HCT116 (cell line): Measurements from ENCODE around the gene LY86. TPM values are rescaled to one million over a fixed set of nuclear protein-coding genes. Genes with fewer than 3 reads are reported as not detected.

Experiments used
- ATAC-seq: fragments of 200-7000 bp; cut with Tn5 transposase; 2 replicates; pipeline ENCODE4 v1.9.1; 2020; ENCODE audit warnings: mild to moderate bottlenecking, moderate library complexity
- BruUV-seq: library from RNA; stranded (reverse); fragments of 400-500 nt; replicated peaks from 2 replicates; lab custom pipeline; 2021; lab: Mats Ljungman, UMichigan
- CTCF ChIA-PET: fragments of 300-600 bp; sonication (Branson Sonifier 250); formaldehyde crosslinking; loops from one replicate; lab custom pipeline; 2021; ENCODE audit warnings: antibody characterized with exemption; lab: Charles Lee
- POLR2A ChIA-PET: fragments of 300-600, 350-600 bp; sonication (Branson Sonifier 250); formaldehyde crosslinking; loops from one replicate; lab custom pipeline; 2021; ENCODE audit warnings: antibody characterized with exemption; lab: Charles Lee
- RAD21 ChIA-PET, 2 experiments: fragments of 300-600 bp; sonication (Branson Sonifier 250); formaldehyde crosslinking; loops; one replicate each; lab custom pipeline; 2023; ENCODE audit warnings: low total read pairs in 2 of 2; ENCODE audit not compliant: uncharacterized antibody in 2 of 2, unreplicated experiment in 2 of 2, low non-redundant PET in 1 of 2; lab: Charles Lee
- DNase-seq: peaks from one replicate; pipeline ENCODE4 v3.0.0-alpha.2; 2010; ENCODE audit warnings: low read depth, low spot score
- H2AFZ ChIP-seq: fragments of 200-600 bp; shearing (Covaris generic), sonication (generic); 2 replicates; pipeline ENCODE4 v1.6.1; 2017; ENCODE audit warnings: low read depth, mixed run types, mixed read lengths, antibody characterized with exemption, low read length; ENCODE audit not compliant: poor library complexity, severe bottlenecking
- H3K27ac ChIP-seq: 2 replicates; pipeline ENCODE4 v1.5.1; 2012; ENCODE audit warnings: low read depth, low read length
- H3K27me3 ChIP-seq: fragments of 200-600 bp; sonication (generic); 2 replicates; pipeline ENCODE4 v1.6.1; 2016; ENCODE audit warnings: mixed run types, low read length, mixed read lengths; ENCODE audit not compliant: insufficient read depth
- H3K36me3 ChIP-seq, 2 experiments: fragments of 200-500 bp in 1 of 2; fragments of 200-600 bp in 1 of 2; sonication (Bioruptor generic) in 1 of 2; sonication (generic) in 1 of 2; 2 replicates each; pipeline versions ENCODE4 v1.5.1 to v1.6.1; 2014 to 2016; ENCODE audit warnings: low read length in 2 of 2, inconsistent platforms in 1 of 2, mixed read lengths in 1 of 2, mixed run types in 1 of 2; ENCODE audit not compliant: insufficient read depth in 2 of 2, control insufficient read depth in 1 of 2
- H3K4me1 ChIP-seq, 2 experiments: fragments of 200-600 bp in 1 of 2; sonication (generic) in 1 of 2; 2 replicates each; pipeline versions ENCODE4 v1.5.1 to v1.6.1; 2012 to 2017; ENCODE audit warnings: low read length in 2 of 2, inconsistent platforms in 1 of 2, mild to moderate bottlenecking in 1 of 2, mixed read lengths in 1 of 2, mixed run types in 1 of 2, moderate library complexity in 1 of 2; ENCODE audit not compliant: insufficient read depth in 2 of 2, control insufficient read depth in 1 of 2
- H3K4me2 ChIP-seq: fragments of 200-600 bp; sonication (generic); 2 replicates; pipeline ENCODE4 v1.6.1; 2017; ENCODE audit warnings: mixed run types, low read length, mixed read lengths
- H3K4me3 ChIP-seq, 2 experiments: fragments of 200-600 bp in 1 of 2; sonication (generic) in 1 of 2; replicated peaks in 1 of 2; 2 replicates each; pipeline ENCODE4 v1.5.1; 2011 to 2016; ENCODE audit warnings: low read length in 2 of 2, control low read depth in 1 of 2, low read depth in 1 of 2, mild to moderate bottlenecking in 1 of 2, mixed read lengths in 1 of 2, mixed run types in 1 of 2
- H3K79me2 ChIP-seq: fragments of 200-600 bp; sonication (generic); 2 replicates; pipeline ENCODE4 v1.6.1; 2017; ENCODE audit warnings: mild to moderate bottlenecking, mixed run types, low read length, moderate library complexity, mixed read lengths; ENCODE audit not compliant: insufficient read depth
- H3K9ac ChIP-seq: fragments of 200-600 bp; sonication (generic); 2 replicates; pipeline ENCODE4 v1.6.1; 2016; ENCODE audit warnings: low read length, mixed read lengths
- H3K9me2 ChIP-seq: fragments of 200-600 bp; sonication (generic), shearing (Covaris generic); 2 replicates; pipeline ENCODE4 v1.6.1; 2017; ENCODE audit warnings: mixed run types, mild to moderate bottlenecking, moderate library complexity; ENCODE audit not compliant: insufficient read depth
- H3K9me3 ChIP-seq, 2 experiments: fragments of 200-500 bp in 1 of 2; fragments of 200-600 bp in 1 of 2; sonication (Bioruptor generic) in 1 of 2; sonication (generic) in 1 of 2; 2 replicates each; pipeline ENCODE4 v1.6.1; 2014 to 2017; ENCODE audit warnings: low read length in 2 of 2, mixed read lengths in 2 of 2, inconsistent platforms in 1 of 2, low read depth in 1 of 2, mild to moderate bottlenecking in 1 of 2, mixed run types in 1 of 2, moderate library complexity in 1 of 2; ENCODE audit not compliant: control insufficient read depth in 1 of 2, insufficient read depth in 1 of 2
- H4K20me1 ChIP-seq: fragments of 200-600 bp; sonication (generic), shearing (Covaris generic); 2 replicates; pipeline ENCODE4 v1.6.1; 2017; ENCODE audit warnings: mixed run types, mild to moderate bottlenecking, moderate library complexity; ENCODE audit not compliant: insufficient read depth
- CBX3 ChIP-seq: IDR thresholded peaks from 2 replicates; pipeline ENCODE4 v1.6.1; 2012; ENCODE audit warnings: low read depth
- CEBPB ChIP-seq: IDR thresholded peaks from 2 replicates; pipeline ENCODE4 v1.6.1; 2012; ENCODE audit warnings: low read depth
- EGR1 ChIP-seq: IDR thresholded peaks from 2 replicates; pipeline ENCODE4 v1.6.1; 2012; ENCODE audit warnings: low read depth
- EZH2 ChIP-seq: fragments of 200-600 bp; sonication (generic); IDR thresholded peaks from 2 replicates; pipeline ENCODE4 v1.6.1; 2017; ENCODE audit warnings: antibody characterized with exemption, mixed run types
- EZH2phosphoT487 ChIP-seq: fragments of 200-600 bp; IDR thresholded peaks from 2 replicates; pipeline ENCODE4 v1.6.1; 2018; ENCODE audit warnings: antibody characterized with exemption, borderline replicate concordance
- FOSL1 ChIP-seq: IDR thresholded peaks from 2 replicates; pipeline ENCODE4 v1.6.1; 2012; ENCODE audit warnings: low read depth
- JUND ChIP-seq: IDR thresholded peaks from 2 replicates; pipeline ENCODE4 v1.6.1; 2012
- RAD21 ChIP-seq: IDR thresholded peaks from 2 replicates; pipeline ENCODE4 v1.6.1; 2012; ENCODE audit warnings: low read depth, mild to moderate bottlenecking
- SIN3A ChIP-seq: IDR thresholded peaks from 2 replicates; pipeline ENCODE4 v1.6.1; 2012; ENCODE audit warnings: low read depth
- SP1 ChIP-seq: IDR thresholded peaks from 2 replicates; pipeline ENCODE4 v1.6.1; 2012; ENCODE audit warnings: low read depth
- ZFX ChIP-seq: fragments of 450-650 bp; IDR thresholded peaks from 2 replicates; pipeline ENCODE4 v1.6.1; 2017
- intact Hi-C: fragments of 100-400 bp; cut with micrococcal nuclease; formaldehyde crosslinking; loops from 2 replicates; pipeline ENCODE4 v1.10.0; 2022
- total RNA-seq: library from RNA; stranded (reverse); gene quantifications from one replicate; pipeline ENCODE4 v1.2.1, GENCODE V29; 2021; ENCODE audit not compliant: unreplicated experiment
- TF ChIP-seq, protein P1 (sequence below), 3 experiments: fragments of 200-600 bp in 1 of 3; sonication (generic) in 1 of 3; IDR thresholded peaks in 2 of 3; conservative IDR thresholded peaks in 1 of 3; 2 replicates each; pipeline ENCODE4 v1.5.1; 2012 to 2017; ENCODE audit warnings: low read depth in 2 of 3, low read length in 2 of 3, antibody characterized with exemption in 1 of 3, borderline replicate concordance in 1 of 3, control low read depth in 1 of 3, mild to moderate bottlenecking in 1 of 3, mixed read lengths in 1 of 3, mixed run types in 1 of 3, moderate library complexity in 1 of 3; ENCODE audit not compliant: insufficient read depth in 1 of 3
- TF ChIP-seq, protein P2 (sequence below): IDR thresholded peaks from 2 replicates; pipeline ENCODE4 v1.6.1; 2012

The LY86 gene
- total RNA-seq, 1 experiment from 2014 or later: not detected

DNA sequence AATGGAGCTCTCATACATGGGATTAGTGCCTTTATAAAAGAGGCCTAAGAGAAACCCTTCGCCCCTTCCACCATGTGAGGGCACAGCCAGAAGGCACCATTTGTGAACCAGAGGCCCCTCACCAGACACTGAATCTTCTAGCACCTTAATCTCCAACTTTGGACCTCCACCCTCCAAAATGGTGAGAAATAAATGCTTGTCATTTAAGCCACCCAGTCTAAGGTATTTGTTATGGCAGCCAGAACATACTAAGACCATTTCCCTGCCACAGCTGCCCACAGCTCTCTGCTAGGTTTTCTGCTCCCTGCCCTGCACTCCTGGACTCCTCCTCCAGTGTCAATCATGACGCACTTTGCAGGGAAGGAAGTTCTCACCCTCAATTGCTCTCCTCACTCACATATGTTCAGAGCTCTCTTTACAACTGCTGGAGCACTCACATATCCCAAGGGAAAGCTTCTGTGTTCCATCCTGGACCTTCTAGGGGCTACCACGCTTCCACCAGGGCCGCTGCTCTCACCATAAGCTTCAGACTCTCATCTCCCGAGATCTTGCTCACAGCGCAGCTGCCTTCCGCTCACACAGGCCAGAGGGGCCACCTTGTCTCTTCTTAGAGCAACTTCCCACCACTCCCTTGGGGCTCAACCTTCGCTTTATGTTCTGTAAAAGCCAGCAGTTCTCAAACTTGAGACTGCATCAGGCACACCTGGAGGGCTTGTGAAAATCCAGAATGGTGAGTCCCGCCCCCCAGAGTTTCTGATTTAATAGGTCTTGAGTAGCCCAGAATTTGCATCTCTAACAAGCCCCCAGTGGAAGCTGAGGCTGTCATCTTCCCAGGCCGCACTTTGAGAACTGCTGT lies 1.6 kb upstream of the LY86 start (continued):
- TF ChIP-seq, protein P1, sequence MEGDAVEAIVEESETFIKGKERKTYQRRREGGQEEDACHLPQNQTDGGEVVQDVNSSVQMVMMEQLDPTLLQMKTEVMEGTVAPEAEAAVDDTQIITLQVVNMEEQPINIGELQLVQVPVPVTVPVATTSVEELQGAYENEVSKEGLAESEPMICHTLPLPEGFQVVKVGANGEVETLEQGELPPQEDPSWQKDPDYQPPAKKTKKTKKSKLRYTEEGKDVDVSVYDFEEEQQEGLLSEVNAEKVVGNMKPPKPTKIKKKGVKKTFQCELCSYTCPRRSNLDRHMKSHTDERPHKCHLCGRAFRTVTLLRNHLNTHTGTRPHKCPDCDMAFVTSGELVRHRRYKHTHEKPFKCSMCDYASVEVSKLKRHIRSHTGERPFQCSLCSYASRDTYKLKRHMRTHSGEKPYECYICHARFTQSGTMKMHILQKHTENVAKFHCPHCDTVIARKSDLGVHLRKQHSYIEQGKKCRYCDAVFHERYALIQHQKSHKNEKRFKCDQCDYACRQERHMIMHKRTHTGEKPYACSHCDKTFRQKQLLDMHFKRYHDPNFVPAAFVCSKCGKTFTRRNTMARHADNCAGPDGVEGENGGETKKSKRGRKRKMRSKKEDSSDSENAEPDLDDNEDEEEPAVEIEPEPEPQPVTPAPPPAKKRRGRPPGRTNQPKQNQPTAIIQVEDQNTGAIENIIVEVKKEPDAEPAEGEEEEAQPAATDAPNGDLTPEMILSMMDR (IDR thresholded peaks at IDR 0.05 in 2 of 3, conservative IDR thresholded peaks at IDR 0.05 in 1 of 3; ENCODE audit: borderline replicate concordance in 1 of 3, insufficient read depth in 1 of 3, low read depth in 2 of 3, low read length in 2 of 3): no peak
- TF ChIP-seq JUND: no peak

DNA sequence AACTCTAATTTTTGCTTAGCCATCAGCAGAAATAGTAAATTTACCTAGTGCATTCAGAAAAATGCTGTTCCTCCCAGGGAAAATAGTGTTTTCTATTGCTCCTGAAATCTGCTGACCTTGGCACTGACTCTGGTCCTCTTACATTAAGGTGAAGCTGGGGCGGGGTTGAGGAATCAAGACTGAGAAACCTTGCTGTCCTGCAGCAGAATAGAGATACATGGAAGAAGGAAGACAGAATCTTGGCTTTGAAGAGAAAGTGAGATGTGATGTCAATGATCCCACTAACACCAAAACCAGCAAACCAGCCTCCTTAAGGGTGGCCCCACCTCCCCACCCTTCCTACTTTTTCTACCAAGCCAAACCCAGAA lies 840 bp upstream of the LY86 start:
- TF ChIP-seq, protein P2, sequence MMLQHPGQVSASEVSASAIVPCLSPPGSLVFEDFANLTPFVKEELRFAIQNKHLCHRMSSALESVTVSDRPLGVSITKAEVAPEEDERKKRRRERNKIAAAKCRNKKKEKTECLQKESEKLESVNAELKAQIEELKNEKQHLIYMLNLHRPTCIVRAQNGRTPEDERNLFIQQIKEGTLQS: no peak
- TF ChIP-seq SP1: no peak
- TF ChIP-seq CEBPB: no peak
- no peak for TF ChIP-seq SIN3A
- no peak for TF ChIP-seq CBX3
- no peak for TF ChIP-seq FOSL1
- TF ChIP-seq RAD21: no peak
- no peak for TF ChIP-seq EZH2
- TF ChIP-seq EZH2phosphoT487: no peak
- no peak for TF ChIP-seq ZFX
- TF ChIP-seq EGR1: no peak
- TF ChIP-seq, all 23 proteins: peak for 0
- no peak overlapping the region for H3K4me2 ChIP-seq
- no peak overlapping the region for H3K27ac ChIP-seq
- RAD21 ChIA-PET: no interaction called here
- H2AFZ ChIP-seq: no peak overlapping the region
- ATAC-seq (no peak), DNase-seq (no peak)
- H3K9me2 ChIP-seq: no peaks in the 10 kb centered on the region
- H4K20me1 ChIP-seq: no peaks in the 10 kb centered on the region
- POLR2A ChIA-PET: no interaction called here
- no TSS peak for BruUV-seq
- intact Hi-C loops: no loop called here
- H3K9ac ChIP-seq: no peak overlapping the region
- no peaks in the 10 kb centered on the region for H3K9me3 ChIP-seq
- H3K27me3 ChIP-seq: peaks cover 4% of the 10 kb centered on the region; the same call in 1 of the 2 replicates
- no peaks in the 10 kb centered on the region for H3K36me3 ChIP-seq
- H3K4me1 ChIP-seq: no peaks in the 10 kb centered on the region
- H3K79me2 ChIP-seq: no peaks in the 10 kb centered on the region
- CTCF ChIA-PET: no interaction called here
- no peak overlapping the region for H3K4me3 ChIP-seq
